ENCODE measurements around the gene ACR. TPM values are rescaled to one million over a fixed set of nuclear protein-coding genes. Genes with fewer than 3 reads are reported as not detected.

The ACR gene
- total and polyA plus RNA-seq, 2 of the 8 experiments (the other 6 are each of a cell fraction or from before 2014, with no cell fraction given), result 0.56 TPM; not detected in 1

DNA sequence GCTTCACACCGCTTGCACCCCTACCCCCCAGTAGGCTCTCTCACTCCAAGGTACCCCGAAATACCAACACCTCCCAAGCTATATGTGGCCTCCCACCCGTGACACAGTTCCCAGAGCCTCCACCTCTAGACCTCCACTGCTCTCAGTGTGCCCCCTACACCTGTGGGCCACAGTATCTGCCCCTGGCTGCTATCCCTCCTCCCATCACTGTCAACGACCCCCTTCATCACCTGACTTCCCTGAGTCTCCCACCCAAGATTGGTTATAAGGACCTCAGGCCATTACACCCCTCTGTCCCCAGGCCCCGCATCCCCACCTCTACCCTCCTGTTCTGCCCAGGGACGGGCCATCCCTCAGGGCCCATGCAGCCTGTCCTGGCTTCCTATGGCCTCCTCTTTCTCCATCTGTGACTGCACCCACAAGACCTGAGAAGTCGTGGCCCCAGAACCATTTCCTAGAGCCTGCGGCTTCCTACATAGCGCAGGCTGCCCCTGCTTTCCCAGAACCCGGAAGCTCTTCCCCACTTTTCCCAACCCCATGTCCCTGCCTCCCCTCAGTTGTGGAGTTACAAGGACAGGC is 734 bp downstream of the ACR start (continued):
- TF ChIP-seq SIX5 (IDR thresholded peaks at IDR 0.05; ENCODE audit: low read depth, low read length) (no peak), MAX (IDR thresholded peaks at IDR 0.05) (no peak), EP300 (IDR thresholded peaks at IDR 0.05; ENCODE audit: borderline replicate concordance in 1 of 2, low read depth in 2 of 2, low read length in 2 of 2) (no peak), JUND (IDR thresholded peaks at IDR 0.05; ENCODE audit: low read length) (no peak), ATF3 (IDR thresholded peaks at IDR 0.05; ENCODE audit: insufficient read depth, low read depth, low read length) (no peak)

All from H1 (cell line).